Measurements from ENCODE around the gene TBCE.
"Not testable (repeated sequence)": the region's sequence is repeated elsewhere in the genome, so short reads cannot be mapped to it uniquely, and the experiment has no call there.

TBCE gene

GRCh38 chr1:235357485-235358373, 9.5 kb upstream of the TBCE start:
- peak; percentile 9 for DNase-seq

- peak; percentile 8 for DNase-seq
These were observed 8.3 kb upstream of the TBCE start for GRCh38 chr1:235358899-235359298.

GRCh38 chr1:235364189-235364588, 3.0 kb upstream of the TBCE start:
- not testable (repeated sequence) for DNase-seq

- DNase-seq: peak; percentile 57
These were observed 941 bp upstream of the TBCE start for GRCh38 chr1:235366286-235366685.

GRCh38 chr1:235368428-235368827, 1.2 kb downstream of the TBCE start:
- DNase-seq: no peak

GRCh38 chr1:235369802-235370201, 2.6 kb downstream of the TBCE start:
- DNase-seq: no peak

GRCh38 chr1:235375919-235376605, 8.8 kb downstream of the TBCE start:
- no peak for DNase-seq

- DNase-seq: not testable (repeated sequence)
These were observed 11.0 kb downstream of the TBCE start for GRCh38 chr1:235378134-235378735.

- not testable (repeated sequence) for DNase-seq
These were observed 14.9 kb downstream of the TBCE start for GRCh38 chr1:235381955-235382739.

- DNase-seq: not testable (repeated sequence)
These were observed 18.4 kb downstream of the TBCE start for GRCh38 chr1:235385633-235386032.

- DNase-seq: no peak
These were observed 24.6 kb downstream of the TBCE start for GRCh38 chr1:235391874-235392273.

- DNase-seq: no peak
These were observed 30.5 kb downstream of the TBCE start for GRCh38 chr1:235397733-235398132.

GRCh38 chr1:235399661-235400060, 32.4 kb downstream of the TBCE start:
- no peak for DNase-seq

GRCh38 chr1:235401251-235401650, 34.0 kb downstream of the TBCE start:
- no peak for DNase-seq

GRCh38 chr1:235402457-235403200, 35.4 kb downstream of the TBCE start:
- no peak for DNase-seq

GRCh38 chr1:235403593-235403992, 36.4 kb downstream of the TBCE start:
- no peak for DNase-seq

GRCh38 chr1:235404190-235404589, 37.0 kb downstream of the TBCE start:
- DNase-seq: no peak

GRCh38 chr1:235407419-235407818, 40.2 kb downstream of the TBCE start:
- DNase-seq: no peak

GRCh38 chr1:235408503-235408960, 41.3 kb downstream of the TBCE start:
- no peak for DNase-seq

GRCh38 chr1:235409042-235409820, 42.0 kb downstream of the TBCE start:
- no peak for DNase-seq

GRCh38 chr1:235410467-235410866, 43.2 kb downstream of the TBCE start:
- DNase-seq: no peak

All from stimulated activated CD8-positive, alpha-beta memory T cell treated with anti-CD3 and anti-CD28 coated beads, Interleukin-4, amount 100 ng/mL, for 48 hours (primary cell).